NCI-H774 (cell line): ENCODE measurements around the gene HDAC4.

Experiments
- DNase-seq: peaks from one replicate; lab custom pipeline; 2025; lab: John Stamatoyannopoulos, UW

Gene HDAC4

GRCh38 chr2:239349453-239350135 lies 51.2 kb downstream of the HDAC4 start:
- DNase-seq = no peak

GRCh38 chr2:239348563-239349452 lies 52.0 kb downstream of the HDAC4 start:
- DNase-seq = no peak

GRCh38 chr2:239346676-239347075 lies 54.1 kb downstream of the HDAC4 start:
- DNase-seq = no peak

GRCh38 chr2:239345251-239345650 lies 55.6 kb downstream of the HDAC4 start:
- no peak for DNase-seq

GRCh38 chr2:239344857-239345216 lies 56.0 kb downstream of the HDAC4 start:
- DNase-seq = peak; percentile 67

GRCh38 chr2:239343946-239344856 lies 56.6 kb downstream of the HDAC4 start:
- no peak for DNase-seq

- DNase-seq = no peak
These were observed 57.4 kb downstream of the HDAC4 start for GRCh38 chr2:239343460-239343859.

GRCh38 chr2:239341840-239342239 lies 59.0 kb downstream of the HDAC4 start:
- no peak for DNase-seq

GRCh38 chr2:239341146-239341732 lies 59.6 kb downstream of the HDAC4 start:
- DNase-seq = no peak

GRCh38 chr2:239339726-239340601 lies 60.9 kb downstream of the HDAC4 start:
- DNase-seq = no peak

GRCh38 chr2:239339241-239339640 lies 61.6 kb downstream of the HDAC4 start:
- no peak for DNase-seq

GRCh38 chr2:239337877-239338484 lies 62.8 kb downstream of the HDAC4 start:
- DNase-seq = peak; percentile 18

GRCh38 chr2:239337122-239337876 lies 63.5 kb downstream of the HDAC4 start:
- DNase-seq = no peak

- no peak for DNase-seq
These were observed 69.3 kb downstream of the HDAC4 start for GRCh38 chr2:239331560-239331959.

- DNase-seq = no peak
These were observed 70.0 kb downstream of the HDAC4 start for GRCh38 chr2:239330836-239331235.

GRCh38 chr2:239329972-239330572 lies 70.7 kb downstream of the HDAC4 start:
- DNase-seq = no peak

GRCh38 chr2:239329284-239329971 lies 71.4 kb downstream of the HDAC4 start:
- DNase-seq = no peak

- no peak for DNase-seq
These were observed 72.2 kb downstream of the HDAC4 start for GRCh38 chr2:239328351-239329191.
